Fibroblast of the conjunctiva (primary cell): ENCODE data around the gene ZNF778.
"Not testable (repeated sequence)": the region's sequence is repeated elsewhere in the genome, so short reads cannot be mapped to it uniquely, and the experiment has no call there.

Experiments
- DNase-seq: peaks from one replicate; pipeline ENCODE4 v3.0.0-alpha.2; 2010; ENCODE audit warnings: low read depth

The ZNF778 gene

GRCh38 chr16:89217138-89217387 is 440 bp upstream of the ZNF778 start:
- no peak for DNase-seq

- DNase-seq, result no peak
These were observed 1.9 kb downstream of the ZNF778 start for GRCh38 chr16:89219365-89219764.

GRCh38 chr16:89221604-89222003 is 4.1 kb downstream of the ZNF778 start:
- DNase-seq, result no peak

- DNase-seq, result no peak
These were observed 5.4 kb downstream of the ZNF778 start for GRCh38 chr16:89222931-89223330.

- no peak for DNase-seq
These were observed 7.2 kb downstream of the ZNF778 start for GRCh38 chr16:89224665-89225064.

GRCh38 chr16:89230255-89230654 is 12.8 kb downstream of the ZNF778 start:
- no peak for DNase-seq

- DNase-seq, result no peak
These were observed 14.6 kb downstream of the ZNF778 start for GRCh38 chr16:89232107-89232506.

GRCh38 chr16:89233678-89234490 is 16.4 kb downstream of the ZNF778 start:
- DNase-seq, result no peak

- no peak for DNase-seq
These were observed 20.2 kb downstream of the ZNF778 start for GRCh38 chr16:89237733-89238132.

GRCh38 chr16:89241187-89242007 is 23.9 kb downstream of the ZNF778 start:
- peak; percentile 49 for DNase-seq

- no peak for DNase-seq
These were observed 25.3 kb downstream of the ZNF778 start for GRCh38 chr16:89242795-89243200.

GRCh38 chr16:89243664-89244063 is 26.2 kb downstream of the ZNF778 start:
- DNase-seq, result no peak

GRCh38 chr16:89244264-89244663 is 26.8 kb downstream of the ZNF778 start:
- DNase-seq, result not testable (repeated sequence)

- no peak for DNase-seq
These were observed 27.3 kb downstream of the ZNF778 start for GRCh38 chr16:89244754-89245153.

GRCh38 chr16:89246383-89246902 is 28.9 kb downstream of the ZNF778 start:
- no peak for DNase-seq

GRCh38 chr16:89246903-89247733 is 29.6 kb downstream of the ZNF778 start:
- DNase-seq, result peak; percentile 67

- DNase-seq, result not testable (repeated sequence)
These were observed 30.2 kb downstream of the ZNF778 start for GRCh38 chr16:89247734-89248075.

- DNase-seq, result no peak
These were observed 30.9 kb downstream of the ZNF778 start for GRCh38 chr16:89248196-89248982.

GRCh38 chr16:89253548-89254287 is 36.2 kb downstream of the ZNF778 start:
- DNase-seq, result no peak

- no peak for DNase-seq
These were observed 39.2 kb downstream of the ZNF778 start for GRCh38 chr16:89256651-89257254.
